ENCODE data around the gene CAST. TPM values are rescaled to one million over a fixed set of nuclear protein-coding genes. Genes with fewer than 3 reads are reported as not detected.

The CAST gene
- 433 and 471 TPM in 2 replicates for total RNA-seq

DNA sequence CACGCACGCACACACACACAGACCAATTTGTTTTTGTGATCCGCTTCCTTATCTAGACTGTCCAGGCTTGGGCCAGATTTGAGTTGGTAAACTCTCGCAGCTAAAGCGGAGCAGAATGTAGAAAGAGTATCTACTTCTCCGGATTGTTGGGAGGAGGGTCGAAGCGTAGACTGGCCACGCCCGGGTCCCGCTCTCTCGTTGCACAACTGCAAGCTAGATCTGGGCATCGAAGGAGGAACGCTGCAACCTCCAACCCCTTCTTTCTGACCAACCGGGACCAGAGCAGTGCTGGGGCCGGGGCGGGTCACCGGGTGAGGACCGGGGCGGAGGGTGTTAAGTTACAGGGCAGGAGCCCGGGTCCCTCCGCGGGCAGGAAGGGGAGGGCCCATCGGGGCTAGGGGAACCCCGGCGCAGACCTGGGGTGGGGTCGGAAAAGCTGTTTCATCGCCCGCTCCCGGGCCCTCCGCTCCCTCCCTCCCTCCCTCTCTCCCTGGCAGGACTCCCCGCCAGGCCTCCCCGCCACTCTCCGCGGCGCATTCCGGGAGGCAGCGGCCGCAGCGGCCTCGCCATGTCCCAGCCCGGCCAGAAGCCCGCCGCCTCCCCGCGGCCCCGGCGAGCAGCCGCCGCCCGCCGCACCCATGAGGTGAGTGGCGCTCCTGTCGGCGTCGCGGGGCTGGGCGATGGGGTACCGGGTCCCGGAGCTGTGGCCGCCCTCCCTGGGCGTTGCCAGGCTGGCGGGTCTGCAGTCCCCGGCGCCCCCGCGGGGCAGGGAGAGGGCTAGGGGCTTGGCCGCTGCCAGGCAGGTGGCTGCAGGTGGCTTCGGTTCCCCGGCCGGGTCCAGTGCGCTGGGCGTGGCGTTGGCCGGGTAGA, at the start of gene CAST:
Gene CAST (plus strand): TSS at position 522 of the 870 bp plus-strand sequence. CDS start 47 bp downstream, at position 569.

Other genes starting within 250 kb of the CAST start
- 0.39 TPM in 1 of 2 replicates, not detected in the other for gene PCSK1, start 229.1 kb upstream of the CAST start, total RNA-seq
- 19.6 and 20.1 TPM in 2 replicates for gene ERAP1, start 145.6 kb downstream of the CAST start, total RNA-seq
- 7.1 and 13.6 TPM in 2 replicates for gene ERAP2, start 214.1 kb downstream of the CAST start, total RNA-seq

Data from placental epithelial cell (primary cell).